Activated naive CD4-positive, alpha-beta T cell treated with anti-CD3 and anti-CD28 coated beads, Interleukin-2, amount 10 ng/mL, durations not matched to agents 5 hours and 36 hours (primary cell): ENCODE data around the gene ENTHD1. TPM values are rescaled to one million over a fixed set of nuclear protein-coding genes. Genes with fewer than 3 reads are reported as not detected.

Experiments used
- total RNA-seq, 2 experiments: library from RNA; stranded (reverse); gene quantifications; one replicate each; pipeline ENCODE4 v1.2.3, GENCODE V29; 2021

ENTHD1 gene, protein sequence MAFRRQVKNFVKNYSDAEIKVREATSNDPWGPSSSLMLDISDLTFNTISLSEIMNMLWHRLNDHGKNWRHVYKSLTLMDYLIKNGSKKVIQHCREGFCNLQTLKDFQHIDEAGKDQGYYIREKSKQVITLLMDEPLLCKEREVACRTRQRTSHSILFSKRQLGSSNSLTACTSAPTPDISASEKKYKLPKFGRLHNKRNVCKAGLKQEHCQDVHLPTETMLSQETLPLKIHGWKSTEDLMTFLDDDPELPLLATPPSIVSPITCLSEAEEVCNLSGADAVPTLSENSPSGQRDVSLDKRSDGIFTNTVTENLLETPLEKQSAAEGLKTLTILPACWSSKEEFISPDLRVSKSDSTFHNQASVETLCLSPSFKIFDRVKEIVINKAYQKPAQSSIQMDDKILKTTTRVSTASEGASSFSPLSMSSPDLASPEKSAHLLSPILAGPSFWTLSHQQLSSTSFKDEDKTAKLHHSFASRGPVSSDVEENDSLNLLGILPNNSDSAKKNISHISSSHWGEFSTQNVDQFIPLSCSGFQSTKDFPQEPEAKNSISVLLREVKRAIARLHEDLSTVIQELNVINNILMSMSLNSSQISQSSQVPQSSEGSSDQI
- not detected for total RNA-seq

DNA sequence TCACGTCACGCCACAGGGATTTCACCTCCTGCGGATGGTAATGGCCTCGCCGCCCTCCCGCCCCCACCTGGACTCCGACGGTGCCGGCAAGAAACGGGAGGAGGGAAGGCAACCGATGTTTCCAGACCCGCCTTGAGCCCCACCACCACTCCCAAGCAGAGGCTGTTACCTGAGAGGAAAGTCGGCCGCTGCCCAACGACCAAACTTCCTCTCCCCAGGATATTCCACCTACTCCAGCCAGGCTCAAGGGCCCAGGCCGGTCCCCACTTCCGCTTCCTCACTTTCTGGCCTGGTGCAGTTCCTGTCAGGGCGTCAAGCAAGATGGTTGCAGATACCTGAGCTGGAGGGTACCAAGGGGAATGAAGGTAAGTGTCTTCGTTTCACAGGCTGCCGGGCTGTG, at the start of gene ENTHD1:
Gene ENTHD1 (minus strand): TSS at position 235 of the 400 bp plus-strand sequence. CDS start 6,012 bp downstream, outside the sequence.

DNA sequence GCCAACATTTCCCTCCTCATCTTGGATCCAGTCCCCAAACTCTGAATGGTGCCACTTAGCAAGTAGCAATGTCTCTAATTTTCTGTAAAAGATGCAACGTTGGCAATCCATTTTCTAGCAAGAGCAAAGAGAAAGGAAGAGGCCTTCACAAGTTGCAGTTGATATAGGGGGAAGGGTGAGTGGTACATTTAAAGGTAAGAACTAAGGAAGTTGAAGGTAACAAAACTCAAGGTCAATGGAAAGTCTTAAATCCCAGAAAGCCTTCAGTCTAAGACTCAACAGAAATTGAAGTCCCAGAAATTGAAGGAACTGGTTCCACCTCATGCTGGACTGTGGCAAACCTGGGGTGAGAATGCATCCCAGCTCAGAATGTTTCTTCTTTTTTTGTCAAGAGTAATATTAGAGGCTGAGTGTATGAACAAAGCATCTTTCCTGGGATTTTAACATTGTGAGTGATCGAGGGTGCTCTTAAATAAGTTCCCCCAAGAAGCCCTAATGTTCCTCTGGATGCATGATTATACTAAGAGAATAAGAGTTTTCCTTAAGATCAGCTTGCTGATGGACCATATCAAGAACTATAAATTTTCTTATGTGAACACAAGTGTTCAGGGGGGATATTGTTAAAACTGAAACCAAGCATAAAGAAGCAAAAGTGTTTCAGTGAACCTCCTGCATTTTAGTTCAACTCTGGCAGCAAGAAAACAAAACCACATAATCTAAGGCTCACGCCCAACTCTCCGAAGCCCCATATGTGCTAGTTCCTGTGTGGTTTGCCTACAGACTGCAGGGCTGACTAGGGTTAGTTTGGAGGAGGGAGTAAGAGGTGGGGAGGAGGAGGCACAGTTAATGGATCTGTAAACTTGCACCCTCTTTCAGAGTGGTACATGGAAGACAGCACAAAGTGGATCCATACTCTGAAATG, 7.0 kb upstream of the ENTHD1 start, which contains the start of gene GRAP2:
Gene GRAP2 (plus strand): TSS at position 779 of the 922 bp plus-strand sequence. CDS start 46,023 bp downstream, outside the sequence.

Other genes starting within 250 kb of the ENTHD1 start
- gene GRAP2, start 7.3 kb upstream of the ENTHD1 start, total RNA-seq, result 100 to 1,000 TPM; 112 to 120 TPM
- gene TMA7B, start 66.6 kb upstream of the ENTHD1 start, total RNA-seq, result 1 to 10 TPM; 4.2 to 5.3 TPM
- under 1 TPM; 0.08 to 0.12 TPM for gene FAM83F, start 101.2 kb upstream of the ENTHD1 start, total RNA-seq